LNCaP clone FGC (cell line): Measurements from ENCODE around the gene PIGK.
A peak's percentile ranks its signal among the peaks of the same experiment; 100 is the strongest.

Source experiments
- DNase-seq: peaks from one replicate; pipeline ENCODE4 v3.0.0-alpha.2; 2011; ENCODE audit warnings: low read depth
- H3K4me3 ChIP-seq: 2 replicates; pipeline ENCODE4 v1.5.1; 2011; ENCODE audit warnings: mild to moderate bottlenecking, low read depth, low read length, control low read depth
- CTCF ChIP-seq: IDR thresholded peaks from 2 replicates; pipeline ENCODE4 v1.5.1; 2012; ENCODE audit warnings: mild to moderate bottlenecking; ENCODE audit not compliant: control insufficient read depth, insufficient read depth; ENCODE audit errors: extremely low read depth

The PIGK gene

DNA sequence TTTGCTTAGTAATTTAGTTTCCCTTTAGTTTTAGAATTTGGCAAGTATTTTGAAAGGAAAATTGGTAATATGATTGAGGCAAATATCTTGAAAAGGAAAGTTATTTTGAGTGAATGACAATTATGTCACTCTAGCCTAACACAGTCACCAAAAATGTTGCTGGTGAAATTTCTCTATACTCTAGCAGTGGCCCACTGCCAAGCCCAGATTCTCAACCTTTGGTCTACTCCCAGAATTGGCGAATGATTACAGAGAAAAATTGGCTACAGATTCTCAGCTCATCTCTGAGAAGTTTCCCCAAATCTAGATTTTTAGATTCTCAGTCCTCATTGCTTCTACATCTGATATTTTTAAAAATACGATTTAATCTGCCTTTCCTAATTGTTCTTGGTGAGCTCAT, 84.9 kb downstream of the PIGK start:
- no peak for TF ChIP-seq CTCF
- H3K4me3 ChIP-seq: no peak overlapping the region
- DNase-seq: no peak

DNA sequence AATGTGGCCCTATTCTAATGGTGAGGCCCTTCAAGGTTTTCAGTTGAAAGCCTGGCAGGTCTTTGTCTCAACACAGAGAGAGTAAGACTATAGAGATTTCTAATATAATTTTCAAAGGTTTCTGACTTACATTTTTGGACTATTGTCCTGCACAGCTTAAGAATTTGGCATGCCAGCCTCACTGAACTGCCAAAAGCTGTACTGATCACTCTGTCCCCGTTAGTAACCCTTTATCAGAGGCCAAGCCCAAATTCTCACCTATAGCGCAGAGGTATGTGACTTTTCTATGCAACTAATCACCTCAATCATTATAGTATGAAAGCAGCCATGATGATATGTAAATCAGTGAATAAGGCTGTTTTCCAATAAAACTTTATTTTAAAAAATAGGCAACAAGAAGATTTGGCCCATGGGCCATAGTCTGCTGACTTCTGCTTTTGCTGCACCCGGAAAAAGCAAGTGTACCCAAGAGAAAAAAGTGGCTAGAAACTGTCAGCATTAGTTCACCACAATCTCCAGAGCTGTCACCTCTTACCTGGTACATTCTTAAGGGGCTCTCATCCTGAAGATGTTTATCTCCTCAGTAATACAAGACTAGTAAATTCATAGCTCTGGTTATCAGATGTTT, 85.4 kb downstream of the PIGK start:
- no peak for DNase-seq
- H3K4me3 ChIP-seq: no peak overlapping the region
- no peak for TF ChIP-seq CTCF

GRCh38 chr1:77126307-77126706, 92.9 kb downstream of the PIGK start:
- peak; percentile 76 for DNase-seq
- H3K4me3 ChIP-seq: no peak overlapping the region
- peak; percentile 87 for TF ChIP-seq CTCF

DNA sequence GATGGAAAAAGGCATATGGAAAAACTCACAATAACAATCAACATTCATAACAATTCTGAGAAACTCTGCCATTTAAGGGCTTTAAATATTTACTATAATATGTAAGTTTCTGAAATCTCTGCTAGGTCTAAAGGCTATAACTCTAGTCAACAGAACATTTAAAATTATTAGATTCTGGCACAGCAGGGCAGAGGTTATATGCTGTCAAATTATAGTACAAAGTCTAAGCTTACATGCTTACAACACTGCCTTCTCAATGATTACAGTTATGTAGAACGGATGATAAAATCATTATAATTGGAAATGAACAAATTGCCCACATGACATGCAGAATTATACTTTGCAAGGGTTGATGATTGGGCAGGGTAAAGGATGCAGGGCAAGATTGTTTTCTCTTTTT, 97.7 kb downstream of the PIGK start:
- no peak for DNase-seq
- TF ChIP-seq CTCF: no peak
- H3K4me3 ChIP-seq: no peak overlapping the region

GRCh38 chr1:77120950-77121349, 98.3 kb downstream of the PIGK start:
- H3K4me3 ChIP-seq: no peak overlapping the region
- no peak for DNase-seq
- no peak for TF ChIP-seq CTCF

GRCh38 chr1:77118712-77119111, 100.5 kb downstream of the PIGK start:
- DNase-seq: no peak
- H3K4me3 ChIP-seq: no peak overlapping the region
- no peak for TF ChIP-seq CTCF

- no peak for DNase-seq
These were observed 114.6 kb downstream of the PIGK start for GRCh38 chr1:77104672-77105071.

More at GRCh38 chr1:77104672-77105071, 114.6 kb downstream of the PIGK start:
- H3K4me3 ChIP-seq: no peak overlapping the region
- TF ChIP-seq CTCF: no peak
